Activated CD4-positive, alpha-beta T cell treated with anti-CD3 and anti-CD28 coated beads for 4 hours (primary cell): ENCODE data around the gene MAF.

Experiments used
- DNase-seq, 2 donors: peaks; one replicate each; pipeline ENCODE4 v3.0.0-alpha.2; 2020

The MAF gene

DNA sequence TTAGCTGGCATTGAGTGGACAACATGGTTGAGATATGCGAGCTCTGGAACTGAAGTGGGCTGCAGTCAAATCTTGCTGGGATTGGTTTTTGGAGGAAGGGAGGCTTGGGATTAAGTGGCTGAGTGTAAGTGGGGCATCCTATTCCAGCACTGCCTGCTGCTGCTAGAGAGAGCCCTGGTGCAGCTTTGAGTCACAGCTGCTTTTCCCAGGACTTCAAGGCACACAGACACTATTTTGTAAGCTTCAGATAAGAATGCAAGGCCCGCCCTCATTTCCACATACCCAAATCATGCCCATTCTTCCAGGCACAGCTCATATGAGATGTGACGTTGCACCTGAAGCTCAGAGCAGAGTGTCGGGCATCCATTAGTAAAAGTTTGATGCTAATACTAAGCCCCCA lies 10.2 kb upstream of the MAF start:
- no peak for DNase-seq

DNA sequence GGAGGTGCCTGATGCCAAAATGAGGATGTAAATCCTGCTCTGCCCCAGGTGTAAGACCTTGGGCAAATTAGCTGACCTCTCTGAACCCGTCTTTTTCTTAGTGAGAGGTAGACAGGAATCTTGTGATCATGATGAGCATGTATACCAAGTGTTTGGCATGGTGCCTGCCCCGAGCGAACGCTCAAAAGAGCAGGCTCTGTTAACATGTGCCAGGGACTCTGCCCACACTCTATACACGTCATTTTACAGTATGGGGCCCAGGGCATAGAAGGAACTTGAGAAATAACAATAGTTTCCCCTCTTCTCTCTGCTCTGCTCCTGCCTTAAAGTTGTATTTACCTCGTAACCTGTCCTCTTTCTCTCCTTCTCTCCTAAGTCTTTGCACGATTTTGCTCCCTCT lies 9.3 kb upstream of the MAF start:
- DNase-seq, result no peak

- no peak for DNase-seq
These were observed 8.4 kb upstream of the MAF start for GRCh38 chr16:79608976-79609375.

- DNase-seq, result no peak
These were observed 7.0 kb upstream of the MAF start for GRCh38 chr16:79607587-79607986.

GRCh38 chr16:79605999-79606398 lies 5.5 kb upstream of the MAF start:
- peak; percentile 27 to 39 for DNase-seq

GRCh38 chr16:79603055-79603454 lies 2.5 kb upstream of the MAF start:
- DNase-seq, result no peak

DNA sequence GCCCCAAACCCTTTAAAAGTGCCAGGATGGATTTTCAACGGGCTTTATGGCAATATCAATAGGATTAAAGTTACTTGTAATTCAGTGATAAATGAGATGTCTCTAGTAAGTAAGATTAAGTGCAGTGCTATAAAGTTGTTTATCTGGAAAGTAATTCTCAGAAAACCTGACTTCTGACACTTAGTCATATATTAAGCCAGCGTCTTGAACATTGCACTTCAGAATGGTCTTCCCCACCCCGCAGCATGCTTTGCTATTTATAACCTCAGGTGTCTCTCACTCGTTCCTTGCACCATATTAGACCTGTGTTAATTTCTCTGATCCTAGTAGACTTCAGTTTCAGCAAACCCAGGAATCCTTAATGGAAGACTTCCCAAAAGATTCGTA lies 2.1 kb upstream of the MAF start:
- no peak for DNase-seq

DNA sequence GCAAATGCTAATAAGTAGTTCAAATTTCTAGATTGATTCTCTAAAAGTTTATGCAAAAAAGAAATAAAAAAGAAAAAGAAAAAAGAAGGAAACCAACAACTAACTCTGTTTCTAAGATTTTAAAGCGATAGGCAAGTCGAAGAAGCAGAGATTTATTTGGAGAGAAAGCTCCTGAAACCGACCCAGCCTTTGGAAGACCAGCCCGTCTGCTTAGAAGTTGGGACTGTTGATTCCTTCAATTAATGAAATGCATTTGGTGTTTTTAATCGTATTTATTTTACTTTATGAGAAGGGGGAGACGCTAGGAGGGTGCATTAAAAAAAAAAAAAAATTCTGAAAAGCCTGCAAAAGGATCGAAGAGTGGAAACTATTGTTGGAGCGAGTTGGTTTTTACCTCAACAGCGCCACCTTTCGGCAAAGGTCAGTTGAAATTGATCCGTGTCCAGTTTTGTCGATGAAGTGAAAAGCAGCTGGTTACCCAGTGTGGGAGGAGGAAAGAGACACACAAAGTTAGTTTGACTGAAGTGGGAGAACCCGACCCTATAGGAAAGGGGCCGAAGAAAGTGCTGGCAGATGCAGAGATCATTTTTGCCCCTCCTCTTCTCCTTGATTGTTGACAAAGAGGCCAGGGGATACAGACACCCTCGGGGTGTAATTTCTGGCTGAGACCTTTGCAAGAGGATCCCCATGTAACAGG lies 1.5 kb upstream of the MAF start:
- peak; percentile 86 to 92 for DNase-seq

GRCh38 chr16:79601092-79601930 lies 774 bp upstream of the MAF start:
- DNase-seq, result peak; percentile 31 to 40

- DNase-seq, result no peak
These were observed 500 bp downstream of the MAF start for GRCh38 chr16:79599837-79600637.

GRCh38 chr16:79599256-79599836 lies 1.2 kb downstream of the MAF start:
- peak in 1 of 2 donors; percentile 19 for DNase-seq

- peak; percentile 39 to 44 for DNase-seq
These were observed 2.0 kb downstream of the MAF start for GRCh38 chr16:79598348-79599181.

- DNase-seq, result no peak
These were observed 2.5 kb downstream of the MAF start for GRCh38 chr16:79598063-79598347.

- no peak for DNase-seq
These were observed 3.1 kb downstream of the MAF start for GRCh38 chr16:79597277-79598062.

GRCh38 chr16:79595931-79596450 lies 4.5 kb downstream of the MAF start:
- DNase-seq, result no peak

DNA sequence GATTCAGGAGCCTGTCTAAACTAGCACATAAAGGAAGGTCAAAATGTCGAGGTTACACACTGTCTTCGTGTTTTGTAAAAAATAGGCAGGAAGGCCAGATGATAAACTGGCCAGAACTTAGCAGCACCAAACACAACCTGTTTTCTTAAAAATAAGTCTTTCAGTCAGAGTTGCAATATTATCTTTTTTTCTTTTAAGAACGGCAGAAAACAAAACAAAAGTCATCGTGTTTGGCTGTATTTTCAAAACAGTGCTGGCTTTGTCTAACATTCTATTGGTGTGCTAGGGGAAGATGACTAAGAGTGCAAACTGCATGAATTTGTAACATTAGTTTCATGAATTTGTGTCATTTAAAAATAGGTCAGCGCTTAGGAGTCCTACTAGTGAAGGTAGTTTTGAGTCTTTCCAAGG lies 5.3 kb downstream of the MAF start:
- DNase-seq, result no peak

GRCh38 chr16:79593754-79594153 lies 6.8 kb downstream of the MAF start:
- DNase-seq, result no peak

- no peak for DNase-seq
These were observed 7.4 kb downstream of the MAF start for GRCh38 chr16:79593074-79593531.

DNA sequence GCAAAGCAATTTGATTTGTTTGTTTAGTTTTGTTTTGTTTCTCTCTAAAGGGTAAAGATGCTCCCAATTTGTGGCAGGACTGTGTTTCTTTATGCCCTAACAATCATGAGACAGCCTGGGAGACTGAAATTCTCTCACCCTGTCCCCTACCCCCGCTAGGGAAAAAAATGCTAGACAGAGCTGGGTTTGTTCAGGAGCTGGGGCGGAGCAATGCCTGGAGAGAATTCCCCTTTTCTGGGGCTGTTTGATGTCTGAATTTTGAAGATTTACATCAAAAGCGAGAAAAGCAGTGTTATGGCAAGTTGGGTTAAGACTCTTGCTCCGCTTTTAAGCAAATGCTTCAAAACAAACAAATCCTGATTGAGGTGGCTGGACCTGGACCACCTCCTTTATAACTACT lies 8.4 kb downstream of the MAF start:
- no peak for DNase-seq

- no peak for DNase-seq
These were observed 10.9 kb downstream of the MAF start for GRCh38 chr16:79589601-79590102.

DNA sequence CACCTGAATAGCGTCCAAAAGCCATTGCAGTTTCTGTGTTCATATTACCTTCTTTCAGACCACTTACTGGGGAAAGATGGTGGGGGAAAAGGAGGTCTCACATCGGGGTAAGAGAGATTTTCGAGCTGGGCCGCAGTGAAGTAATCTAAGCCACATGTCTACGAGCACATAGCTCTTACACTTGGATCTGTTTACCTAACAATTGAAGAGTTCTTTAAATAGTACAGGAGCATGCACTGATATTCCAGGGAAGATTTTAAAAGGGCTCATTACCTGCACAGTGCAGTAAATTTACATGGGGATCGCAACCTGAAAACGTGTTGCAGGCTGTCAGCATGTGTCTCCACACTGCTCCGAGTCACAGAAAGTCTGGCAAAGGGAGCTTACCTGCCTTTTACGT lies 12.6 kb downstream of the MAF start:
- no peak for DNase-seq
